OCI-LY1 (cell line): Measurements from ENCODE around the gene TRAPPC3.

Experiments
- H2AFZ ChIP-seq: fragments of 200-600 bp; sonication (generic), shearing (Covaris generic); 2 replicates; pipeline ENCODE4 v1.6.0; 2014; ENCODE audit warnings: antibody characterized with exemption, mild to moderate bottlenecking, low read length
- H3F3A ChIP-seq: fragments of 200-600 bp; sonication (generic), shearing (Covaris generic); 2 replicates; pipeline ENCODE4 v1.6.0; 2014; ENCODE audit warnings: mild to moderate bottlenecking, antibody characterized with exemption, low read length, moderate library complexity; ENCODE audit not compliant: insufficient read depth
- H3K27ac ChIP-seq: fragments of 200-600 bp; sonication (generic); 2 replicates; pipeline ENCODE4 v1.5.1; 2014; ENCODE audit warnings: low read length, mixed run types, mild to moderate bottlenecking, low read depth; ENCODE audit not compliant: poor library complexity, severe bottlenecking
- H3K27me3 ChIP-seq: fragments of 200-600 bp; sonication (generic); 2 replicates; pipeline ENCODE4 v1.6.0; 2014; ENCODE audit warnings: antibody characterized with exemption, mild to moderate bottlenecking, low read length, moderate library complexity; ENCODE audit not compliant: insufficient read depth
- H3K36me3 ChIP-seq: fragments of 200-600 bp; sonication (generic); 2 replicates; pipeline ENCODE4 v1.6.1; 2014; ENCODE audit warnings: mild to moderate bottlenecking, antibody characterized with exemption, low read length, moderate library complexity, mixed read lengths; ENCODE audit not compliant: insufficient read depth
- H3K4me1 ChIP-seq: fragments of 200-600 bp; sonication (generic); 2 replicates; pipeline ENCODE4 v1.5.1; 2014; ENCODE audit warnings: mild to moderate bottlenecking, low read length, moderate library complexity; ENCODE audit not compliant: insufficient read depth, severe bottlenecking
- H3K4me2 ChIP-seq: fragments of 200-600 bp; sonication (generic), shearing (Covaris generic); 2 replicates; pipeline ENCODE4 v1.6.1; 2014; ENCODE audit warnings: low read length
- H3K4me3 ChIP-seq: fragments of 200-600 bp; sonication (generic); 2 replicates; pipeline ENCODE4 v1.5.1; 2014; ENCODE audit warnings: low read length, low read depth, mild to moderate bottlenecking, mixed read lengths; ENCODE audit not compliant: poor library complexity, severe bottlenecking
- H3K79me2 ChIP-seq: fragments of 200-600 bp; shearing (Covaris generic); 2 replicates; pipeline ENCODE4 v1.6.1; 2016; ENCODE audit warnings: mixed run types, low read length, mixed read lengths; ENCODE audit not compliant: insufficient read depth
- H3K9ac ChIP-seq: fragments of 200-600 bp; sonication (generic), shearing (Covaris generic); 2 replicates; pipeline ENCODE4 v1.6.1; 2014; ENCODE audit warnings: mild to moderate bottlenecking, low read length, mixed read lengths
- H3K9me2 ChIP-seq: fragments of 200-600 bp; sonication (generic), shearing (Covaris generic); 2 replicates; pipeline ENCODE4 v1.6.1; 2014; ENCODE audit warnings: low read depth, mild to moderate bottlenecking, low read length, mixed read lengths
- H3K9me3 ChIP-seq: fragments of 200-600 bp; shearing (Covaris generic); 2 replicates; pipeline ENCODE4 v1.6.1; 2014; ENCODE audit warnings: low read length, mixed read lengths
- H4K20me1 ChIP-seq: fragments of 200-600 bp; sonication (generic), shearing (Covaris generic); 2 replicates; pipeline ENCODE4 v1.6.0; 2016; ENCODE audit warnings: mild to moderate bottlenecking, low read length; ENCODE audit not compliant: insufficient read depth
- EZH2 ChIP-seq: fragments of 200-600 bp; sonication (generic), shearing (Covaris generic); IDR thresholded peaks from 2 replicates; pipeline ENCODE4 v1.8.0; 2017; ENCODE audit warnings: borderline replicate concordance, mixed run types, mild to moderate bottlenecking, antibody characterized with exemption, low read length, moderate library complexity, mixed read lengths
- TF ChIP-seq, protein P1 (sequence below): fragments of 200-600 bp; sonication (generic), shearing (Covaris generic); IDR thresholded peaks from 2 replicates; pipeline ENCODE4 v1.5.1; 2017; ENCODE audit warnings: mild to moderate bottlenecking, antibody characterized with exemption, low read length, moderate library complexity, mixed read lengths

The TRAPPC3 gene

GRCh38 chr1:36144413-36144812 lies 4.9 kb downstream of the TRAPPC3 start:
- Histone ChIP-seq H3K36me3 (peaks cover 43% of the 10 kb centered on the region), H3K9ac (no peak overlapping the region), H3F3A (no peaks in the 10 kb centered on the region), H3K4me3 (no peak overlapping the region), H3K9me2 (no peaks in the 10 kb centered on the region), H3K27me3 (no peaks in the 10 kb centered on the region), H2AFZ (no peak overlapping the region), H3K9me3 (peaks cover 3% of the 10 kb centered on the region; the same call in 1 of the 2 replicates), H3K27ac (no peak overlapping the region), H3K4me2 (no peak overlapping the region), H4K20me1 (no peaks in the 10 kb centered on the region), H3K79me2 (peaks cover 16% of the 10 kb centered on the region), H3K4me1 (peaks cover 9% of the 10 kb centered on the region)
- no peak for TF ChIP-seq EZH2
- TF ChIP-seq, protein P1, sequence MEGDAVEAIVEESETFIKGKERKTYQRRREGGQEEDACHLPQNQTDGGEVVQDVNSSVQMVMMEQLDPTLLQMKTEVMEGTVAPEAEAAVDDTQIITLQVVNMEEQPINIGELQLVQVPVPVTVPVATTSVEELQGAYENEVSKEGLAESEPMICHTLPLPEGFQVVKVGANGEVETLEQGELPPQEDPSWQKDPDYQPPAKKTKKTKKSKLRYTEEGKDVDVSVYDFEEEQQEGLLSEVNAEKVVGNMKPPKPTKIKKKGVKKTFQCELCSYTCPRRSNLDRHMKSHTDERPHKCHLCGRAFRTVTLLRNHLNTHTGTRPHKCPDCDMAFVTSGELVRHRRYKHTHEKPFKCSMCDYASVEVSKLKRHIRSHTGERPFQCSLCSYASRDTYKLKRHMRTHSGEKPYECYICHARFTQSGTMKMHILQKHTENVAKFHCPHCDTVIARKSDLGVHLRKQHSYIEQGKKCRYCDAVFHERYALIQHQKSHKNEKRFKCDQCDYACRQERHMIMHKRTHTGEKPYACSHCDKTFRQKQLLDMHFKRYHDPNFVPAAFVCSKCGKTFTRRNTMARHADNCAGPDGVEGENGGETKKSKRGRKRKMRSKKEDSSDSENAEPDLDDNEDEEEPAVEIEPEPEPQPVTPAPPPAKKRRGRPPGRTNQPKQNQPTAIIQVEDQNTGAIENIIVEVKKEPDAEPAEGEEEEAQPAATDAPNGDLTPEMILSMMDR, result no peak

DNA sequence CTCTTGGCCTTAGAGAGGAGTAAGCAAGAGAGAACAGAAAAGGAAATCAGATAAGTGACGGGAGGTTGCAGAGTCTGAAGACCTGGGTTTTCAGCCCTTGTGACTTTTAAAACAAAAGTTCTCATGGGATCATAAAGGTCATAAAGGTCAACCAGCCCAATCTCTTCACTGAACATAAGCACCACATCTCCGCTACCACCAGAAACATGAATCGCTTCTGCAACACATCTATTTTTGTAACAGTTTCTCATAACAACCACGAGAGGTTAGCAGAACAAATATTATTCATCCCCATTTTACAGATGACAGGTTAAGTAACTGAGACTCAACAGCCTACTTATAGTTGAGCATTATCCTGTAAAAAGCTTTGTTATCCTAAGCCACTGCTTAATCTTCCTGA lies 5.9 kb downstream of the TRAPPC3 start:
- Histone ChIP-seq H3K27me3 (no peaks in the 10 kb centered on the region), H3K36me3 (peaks cover 47% of the 10 kb centered on the region), H3K9me2 (no peaks in the 10 kb centered on the region), H3F3A (no peaks in the 10 kb centered on the region), H4K20me1 (no peaks in the 10 kb centered on the region), H3K4me2 (no peak overlapping the region), H3K4me3 (no peak overlapping the region), H3K9me3 (peaks cover 3% of the 10 kb centered on the region; the same call in 1 of the 2 replicates), H3K27ac (no peak overlapping the region), H3K79me2 (peaks cover 11% of the 10 kb centered on the region), H3K9ac (no peak overlapping the region), H3K4me1 (peaks cover 5% of the 10 kb centered on the region), H2AFZ (no peak overlapping the region)
- no peak for TF ChIP-seq EZH2
- TF ChIP-seq, protein P1, result no peak

DNA sequence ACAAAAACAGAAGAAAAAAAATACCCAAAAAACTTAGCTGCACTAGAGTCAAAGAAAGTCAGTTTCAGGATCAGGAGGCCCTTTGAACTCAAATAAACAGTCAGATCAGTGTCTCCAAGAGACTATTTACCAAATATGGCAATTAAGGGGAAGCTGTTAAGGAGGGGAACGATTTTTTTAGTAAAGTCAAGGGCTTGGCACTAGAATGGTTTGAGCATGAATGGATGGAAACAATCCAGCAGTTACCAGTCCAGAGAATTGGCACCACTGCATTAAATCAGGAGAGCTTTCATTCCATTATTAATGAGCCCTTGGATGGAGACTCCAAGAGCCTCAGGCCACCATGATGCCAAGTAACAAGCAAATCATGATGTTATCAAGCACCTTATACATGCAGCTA lies 7.2 kb downstream of the TRAPPC3 start:
- TF ChIP-seq EZH2, result no peak
- TF ChIP-seq, protein P1, result no peak
- H3K36me3 ChIP-seq, result peaks cover 57% of the 10 kb centered on the region
- no peaks in the 10 kb centered on the region for H3K9me2 ChIP-seq
- H3K4me2 ChIP-seq, result no peak overlapping the region
- H3K4me3 ChIP-seq, result no peak overlapping the region
- no peaks in the 10 kb centered on the region for H3K27me3 ChIP-seq
- peaks cover 3% of the 10 kb centered on the region; the same call in 1 of the 2 replicates for H3K9me3 ChIP-seq
- no peak overlapping the region for H2AFZ ChIP-seq
- no peak overlapping the region for H3K9ac ChIP-seq
- no peaks in the 10 kb centered on the region for H3K4me1 ChIP-seq
- no peaks in the 10 kb centered on the region for H4K20me1 ChIP-seq
- H3K27ac ChIP-seq, result no peak overlapping the region
- no peaks in the 10 kb centered on the region for H3F3A ChIP-seq
- peaks cover 11% of the 10 kb centered on the region for H3K79me2 ChIP-seq
